ENCODE measurements around the gene KRTAP10-2. TPM values are rescaled to one million over a fixed set of nuclear protein-coding genes. Genes with fewer than 3 reads are reported as not detected.

Gene KRTAP10-2
- total RNA-seq, 2 experiments from 2014 or later: not detected

- DNase-seq (no peak), ATAC-seq (no peak)
- CTCF ChIA-PET: no interaction called here
- no peak for TF ChIP-seq CTCF (IDR thresholded peaks at IDR 0.05)
- intact Hi-C loops (cut with micrococcal nuclease): no loop called here
- Mint-ChIP-seq H3K27ac (no peak overlapping the region), H3K4me1 (ENCODE audit: low read depth) (peaks cover 2% of the 10 kb centered on the region), H3K27me3 (peaks cover 7% of the 10 kb centered on the region), H3K9me3 (no peaks in the 10 kb centered on the region), H3K4me3 (no peak overlapping the region), H3K36me3 (ENCODE audit: low read depth) (no peaks in the 10 kb centered on the region)
- POLR2A ChIA-PET: no interaction called here
Measured at GRCh38 chr21:44589094-44589493, 37.8 kb upstream of the KRTAP10-2 start.

- Mint-ChIP-seq H3K27ac (no peak overlapping the region), H3K4me1 (ENCODE audit: low read depth) (peaks cover 6% of the 10 kb centered on the region), H3K27me3 (peaks cover 7% of the 10 kb centered on the region), H3K36me3 (ENCODE audit: low read depth) (no peaks in the 10 kb centered on the region), H3K4me3 (no peak overlapping the region), H3K9me3 (peaks cover 6% of the 10 kb centered on the region)
- intact Hi-C loops (cut with micrococcal nuclease): no loop called here
- no peak for DNase-seq
- ChIA-PET CTCF (no interaction called here), POLR2A (no interaction called here)
- no peak for TF ChIP-seq CTCF (IDR thresholded peaks at IDR 0.05)
- ATAC-seq: no peak
Measured at GRCh38 chr21:44585892-44586291, 34.6 kb upstream of the KRTAP10-2 start.

- no peak for TF ChIP-seq CTCF (IDR thresholded peaks at IDR 0.05)
- intact Hi-C loops (cut with micrococcal nuclease): no loop called here
- Mint-ChIP-seq H3K27ac (no peak overlapping the region), H3K36me3 (ENCODE audit: low read depth) (no peaks in the 10 kb centered on the region), H3K27me3 (peaks cover 5% of the 10 kb centered on the region), H3K9me3 (peaks cover 12% of the 10 kb centered on the region), H3K4me1 (ENCODE audit: low read depth) (peaks cover 6% of the 10 kb centered on the region), H3K4me3 (no peak overlapping the region)
- POLR2A ChIA-PET: no interaction called here
- CTCF ChIA-PET: interaction anchor here (1.2 to 1.5 kb wide), 3 partner anchors 9 to 210 kb away, joined by 3 to 4 read pairs (median 4); no protein-coding TSS in a partner anchor
- DNase-seq (peak; percentile 53), ATAC-seq (peak; percentile 74)
Measured at GRCh38 chr21:44583800-44584147, 32.5 kb upstream of the KRTAP10-2 start.

- CTCF ChIA-PET: interaction anchor here (1.2 to 1.3 kb wide), 2 partner anchors 36 to 210 kb away, joined by 3 to 4 read pairs; no protein-coding TSS in a partner anchor
- DNase-seq (no peak), ATAC-seq (no peak)
- H3K9me3 Mint-ChIP-seq: peaks cover 12% of the 10 kb centered on the region
- no peak overlapping the region for H3K27ac Mint-ChIP-seq
- no peak overlapping the region for H3K4me3 Mint-ChIP-seq
- POLR2A ChIA-PET: no interaction called here
- intact Hi-C loops (cut with micrococcal nuclease): no loop called here
- peaks cover 6% of the 10 kb centered on the region for H3K4me1 Mint-ChIP-seq (ENCODE audit: low read depth)
- no peaks in the 10 kb centered on the region for H3K36me3 Mint-ChIP-seq (ENCODE audit: low read depth)
- H3K27me3 Mint-ChIP-seq: peaks cover 5% of the 10 kb centered on the region
- no peak for TF ChIP-seq CTCF (IDR thresholded peaks at IDR 0.05)
Measured at GRCh38 chr21:44583089-44583799, 31.9 kb upstream of the KRTAP10-2 start.

GRCh38 chr21:44582055-44582454 is 30.8 kb upstream of the KRTAP10-2 start:
- POLR2A ChIA-PET: interaction anchor here (1.3 kb wide), 1 partner anchor 14 kb away, joined by 4 read pairs; no protein-coding TSS in a partner anchor
- no peak overlapping the region for H3K27ac Mint-ChIP-seq
- CTCF ChIA-PET: interaction anchor here (1.5 kb wide), 1 partner anchor 160 kb away, joined by 5 read pairs; no protein-coding TSS in a partner anchor
- H3K9me3 Mint-ChIP-seq: peaks cover 19% of the 10 kb centered on the region
- intact Hi-C loops (cut with micrococcal nuclease): no loop called here
- no peak overlapping the region for H3K4me3 Mint-ChIP-seq
- peaks cover 5% of the 10 kb centered on the region for H3K27me3 Mint-ChIP-seq
- DNase-seq (no peak), ATAC-seq (no peak)
- H3K36me3 Mint-ChIP-seq (ENCODE audit: low read depth): peaks cover 4% of the 10 kb centered on the region
- peaks cover 6% of the 10 kb centered on the region for H3K4me1 Mint-ChIP-seq (ENCODE audit: low read depth)
- TF ChIP-seq CTCF (IDR thresholded peaks at IDR 0.05): no peak
